GM21619 (cell line): ENCODE results near the gene KNSTRN.

Source experiments
- ATAC-seq: cut with Tn5 transposase; IDR thresholded peaks from one replicate; pipeline ENCODE4 v1.9.1; 2021; ENCODE audit not compliant: unreplicated experiment

Gene KNSTRN

DNA sequence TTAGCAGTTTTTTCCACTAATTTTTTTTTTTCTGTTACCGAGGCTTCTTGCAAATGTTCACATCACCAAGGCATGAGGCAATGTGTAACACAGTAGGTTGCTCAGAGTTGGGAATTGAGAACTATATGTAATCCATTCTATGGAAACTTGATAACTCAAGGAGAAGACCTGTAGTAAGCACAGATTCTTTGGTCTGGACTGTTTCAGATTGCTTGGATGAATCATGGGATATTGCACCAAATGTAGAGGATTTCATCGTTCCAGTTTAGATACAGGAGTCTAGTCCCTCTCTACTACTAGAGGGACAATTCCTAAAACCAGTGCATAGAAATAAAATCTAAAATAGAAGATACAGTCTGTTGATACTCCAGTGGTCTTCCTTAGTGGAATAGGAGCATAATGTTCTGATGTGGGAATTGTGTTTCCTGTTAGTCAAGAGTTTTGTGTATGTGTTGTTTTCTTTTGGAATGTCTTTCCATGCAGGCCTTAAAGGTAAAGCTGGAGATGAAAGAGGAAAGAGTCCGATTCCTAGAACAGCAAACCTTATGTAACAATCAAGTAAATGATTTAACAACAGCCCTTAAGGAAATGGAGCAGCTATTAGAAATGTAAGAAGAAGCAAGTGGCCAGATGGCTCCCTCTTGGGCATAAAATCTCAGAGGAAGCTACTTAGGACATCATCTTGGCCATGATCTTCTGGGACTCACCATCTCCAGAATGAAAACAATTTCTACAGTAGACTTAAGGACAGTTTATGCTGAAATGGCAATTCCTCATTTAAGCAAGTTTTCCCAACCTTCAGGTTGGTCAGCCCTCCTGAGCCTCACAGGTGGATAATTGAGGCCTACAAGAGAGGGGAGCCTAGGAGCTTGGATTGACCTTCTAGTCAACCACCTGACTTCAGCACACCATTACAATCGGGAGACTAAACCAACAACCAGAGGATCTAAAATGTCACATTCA is 10.7 kb downstream of the KNSTRN start:
- no peak for ATAC-seq

DNA sequence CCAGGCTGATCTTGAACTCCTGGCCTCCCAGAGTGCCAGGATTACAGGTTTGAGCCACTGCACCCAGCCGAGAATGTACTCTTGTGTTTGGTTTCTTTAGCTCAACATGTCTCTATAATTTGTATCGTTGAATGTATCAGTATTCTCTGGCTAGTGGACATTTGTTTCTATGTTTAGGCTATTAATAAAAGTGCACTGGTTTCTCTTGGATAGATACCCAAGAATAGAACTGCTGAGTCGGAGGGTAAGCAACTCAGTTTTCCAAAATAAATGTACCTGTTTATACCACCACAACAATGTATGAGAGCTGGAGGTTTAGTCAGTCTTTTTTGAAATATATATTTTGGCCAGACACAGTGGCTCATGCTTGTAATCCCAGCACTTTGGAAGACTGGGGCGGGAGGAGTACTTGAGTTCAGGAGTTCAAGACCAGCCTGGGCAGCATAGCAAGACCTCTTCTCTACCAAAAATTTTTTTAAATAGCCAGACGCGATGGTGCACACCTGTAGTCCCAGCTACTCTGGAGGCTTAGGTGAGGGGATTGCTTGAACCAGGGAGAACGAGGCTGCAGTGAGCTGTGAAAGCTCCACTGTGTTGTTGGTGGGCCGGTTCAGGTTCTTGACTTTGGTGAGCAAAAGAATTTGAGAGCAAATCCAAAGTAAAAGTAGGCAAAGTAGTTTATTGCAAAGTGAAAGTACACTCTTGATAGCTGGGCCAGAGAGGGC is 15.3 kb downstream of the KNSTRN start:
- ATAC-seq, result no peak

DNA sequence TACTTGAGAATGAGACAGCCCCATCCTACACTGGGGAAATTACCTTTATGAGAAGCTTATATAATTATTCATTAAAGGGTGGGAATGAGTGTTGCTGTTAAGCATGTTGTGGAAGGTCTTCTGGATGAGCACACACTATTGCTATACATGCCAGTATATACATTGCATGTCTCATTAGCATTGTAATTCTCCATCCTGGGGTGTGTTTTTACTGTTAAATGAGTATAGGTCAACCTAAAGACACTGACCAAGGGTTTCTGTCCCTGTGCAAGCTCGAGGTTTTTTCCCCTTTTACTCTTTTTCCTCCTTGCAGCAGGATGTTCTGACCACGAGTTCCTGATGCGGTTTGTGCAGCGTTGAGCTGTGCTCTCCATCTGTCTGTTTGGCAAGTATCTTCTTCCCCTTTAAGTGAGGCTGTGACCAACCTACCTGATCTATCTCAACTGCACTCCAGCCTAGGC is 15.9 kb downstream of the KNSTRN start:
- ATAC-seq, result peak; percentile 80

DNA sequence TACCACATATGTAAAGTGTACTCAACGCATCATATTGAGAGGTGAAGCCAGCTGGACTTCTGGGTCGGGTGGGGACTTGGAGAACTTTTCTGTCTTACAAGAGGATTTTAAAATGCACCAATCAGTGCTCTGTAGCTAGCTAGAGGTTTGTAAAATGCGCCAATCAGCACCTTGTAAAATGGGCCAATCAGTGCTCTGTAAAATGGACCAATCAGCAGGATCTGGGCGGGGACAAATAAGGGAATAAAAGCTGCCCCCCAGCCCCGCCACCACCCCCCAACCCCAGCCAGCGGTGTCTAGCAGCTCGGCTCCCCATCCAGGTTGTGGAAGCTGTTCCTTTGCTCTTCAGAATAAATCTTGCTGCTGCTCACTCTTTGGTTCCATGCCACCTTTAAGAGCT is 16.8 kb downstream of the KNSTRN start:
- ATAC-seq, result no peak

DNA sequence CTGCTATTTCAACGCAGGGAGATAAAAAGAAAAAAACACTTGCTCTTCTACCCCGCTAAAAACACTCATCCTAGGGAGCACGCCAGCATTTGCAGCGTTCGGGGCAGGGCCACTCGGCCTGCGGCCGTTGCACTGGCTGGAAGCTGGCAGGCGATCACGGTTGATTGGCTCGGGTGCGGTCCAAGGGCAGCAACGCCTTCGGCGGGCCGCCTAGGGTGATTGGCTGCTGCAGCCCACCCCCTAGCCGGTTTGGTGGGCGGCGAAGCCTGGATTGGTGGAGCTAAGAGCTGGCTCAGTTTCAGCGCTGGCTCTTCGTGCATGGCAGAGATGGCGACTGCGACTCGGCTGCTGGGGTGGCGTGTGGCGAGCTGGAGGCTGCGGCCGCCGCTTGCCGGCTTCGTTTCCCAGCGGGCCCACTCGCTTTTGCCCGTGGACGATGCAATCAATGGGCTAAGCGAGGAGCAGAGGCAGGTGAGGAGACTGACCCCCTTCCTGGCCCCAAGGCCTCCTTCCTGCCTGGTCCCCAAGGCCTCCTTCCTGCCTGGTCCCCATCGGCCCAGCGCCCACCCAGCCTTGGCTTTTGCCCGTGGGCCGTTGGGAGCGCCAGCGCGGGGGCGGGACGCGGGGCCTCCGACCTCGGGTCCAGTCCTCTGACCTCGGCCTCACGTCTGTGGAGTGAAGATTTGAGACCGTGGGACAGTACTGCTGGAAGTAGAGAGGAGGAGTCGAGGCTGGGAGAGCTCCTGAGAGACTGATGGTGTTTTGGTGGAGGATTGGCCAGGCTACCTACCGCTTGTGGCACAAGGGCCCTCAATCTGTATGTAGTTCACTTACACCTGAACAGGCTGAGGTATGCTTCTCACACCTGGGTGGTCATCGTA is 23.2 kb downstream of the KNSTRN start, which contains the start of gene IVD:
IVD (plus strand) TSS at position 295 of the 881 bp plus-strand sequence; CDS start at position 328, 33 bp downstream.
- peak; percentile 87 for ATAC-seq

DNA sequence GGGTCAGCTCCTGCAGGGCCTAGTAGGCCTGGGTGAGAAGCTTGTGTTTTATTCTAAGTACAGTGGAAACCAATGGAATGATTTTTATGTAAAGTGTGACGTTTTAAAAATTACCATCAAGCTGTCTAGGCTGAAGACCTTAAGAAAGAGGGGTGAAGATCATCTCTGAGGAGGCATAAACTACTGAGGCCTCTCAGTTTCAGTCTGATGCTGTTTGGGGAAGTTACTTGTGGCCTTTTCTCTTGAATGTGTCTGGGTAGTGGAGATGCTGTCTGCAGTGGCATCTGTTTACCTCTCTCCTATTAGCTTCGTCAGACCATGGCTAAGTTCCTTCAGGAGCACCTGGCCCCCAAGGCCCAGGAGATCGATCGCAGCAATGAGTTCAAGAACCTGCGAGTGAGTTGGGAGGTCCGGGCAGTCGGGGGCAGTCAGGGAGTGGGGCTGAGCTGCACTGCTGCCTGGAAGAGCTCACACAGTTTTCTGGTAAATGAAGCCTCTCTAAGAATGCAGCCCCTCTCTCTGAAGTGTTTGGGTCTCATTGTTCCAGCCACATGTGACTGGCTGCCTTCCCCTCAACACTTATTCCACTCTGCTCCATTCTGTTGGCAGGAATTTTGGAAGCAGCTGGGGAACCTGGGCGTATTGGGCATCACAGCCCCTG is 24.9 kb downstream of the KNSTRN start:
- peak; percentile 45 for ATAC-seq

DNA sequence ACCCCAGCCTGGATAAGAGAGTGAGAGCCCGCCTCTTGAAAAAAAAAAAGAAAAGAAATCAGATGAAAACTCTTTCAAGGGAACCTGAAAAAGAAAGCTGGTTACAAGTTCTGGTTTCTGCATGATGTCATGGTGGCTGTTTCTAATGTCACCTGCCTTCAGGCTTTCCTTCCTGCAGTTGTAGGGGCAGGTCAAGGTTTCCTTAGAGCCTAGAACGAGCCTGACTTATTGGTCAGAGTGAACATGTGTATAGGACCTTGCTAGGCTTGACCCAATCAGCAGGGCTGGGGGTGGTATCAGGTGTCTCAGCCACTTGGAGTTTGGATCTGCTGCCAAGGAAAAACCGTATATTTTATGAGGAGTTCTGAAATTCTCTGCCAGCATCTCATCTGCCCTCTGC is 26.8 kb downstream of the KNSTRN start:
- no peak for ATAC-seq

DNA sequence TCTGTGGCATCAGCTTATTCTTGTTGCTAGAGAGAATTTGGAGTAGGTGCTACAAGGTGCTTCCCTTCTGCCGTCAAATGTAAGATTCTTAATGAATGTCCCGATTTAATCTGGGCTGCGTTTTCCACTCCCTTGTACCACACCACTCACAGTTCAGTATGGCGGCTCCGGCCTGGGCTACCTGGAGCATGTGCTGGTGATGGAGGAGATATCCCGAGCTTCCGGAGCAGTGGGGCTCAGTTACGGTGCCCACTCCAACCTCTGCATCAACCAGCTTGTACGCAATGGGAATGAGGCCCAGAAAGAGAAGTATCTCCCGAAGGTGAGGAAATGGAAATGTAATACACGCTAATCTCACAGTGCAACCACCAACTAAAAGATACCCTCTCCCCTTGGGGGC is 28.0 kb downstream of the KNSTRN start:
- no peak for ATAC-seq

DNA sequence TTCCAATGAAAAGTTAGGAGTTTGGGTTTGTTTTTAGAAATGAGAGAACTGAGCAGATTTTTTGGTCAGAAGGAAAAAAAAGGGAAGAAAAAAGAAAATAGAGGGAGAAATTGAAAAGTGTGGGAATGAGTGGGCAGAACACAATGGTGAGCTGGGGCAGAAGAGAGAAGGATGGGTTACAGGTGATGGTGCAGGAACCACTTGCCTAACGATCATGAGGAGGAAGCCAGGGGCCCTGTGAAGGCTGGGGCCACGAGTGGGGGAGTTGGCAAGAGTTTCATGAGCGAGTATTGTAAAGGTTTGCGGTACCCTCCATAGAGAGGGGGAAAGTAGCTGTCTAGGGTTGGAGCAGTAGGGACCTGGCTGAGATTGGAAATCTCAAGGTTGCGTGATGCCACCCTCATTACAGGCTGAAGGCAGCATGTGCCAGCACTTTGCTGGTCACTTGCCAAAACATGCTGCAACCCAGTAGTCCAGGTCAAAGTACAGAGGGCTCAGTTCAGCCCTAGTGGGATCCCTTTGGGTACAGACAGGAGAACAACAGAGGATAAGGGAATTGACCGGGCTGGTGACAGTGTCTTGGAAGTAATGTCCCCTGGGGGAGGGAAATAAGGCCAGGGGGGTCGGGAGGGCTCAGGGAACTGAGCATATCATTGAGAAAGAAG is 29.7 kb downstream of the KNSTRN start:
- no peak for ATAC-seq

DNA sequence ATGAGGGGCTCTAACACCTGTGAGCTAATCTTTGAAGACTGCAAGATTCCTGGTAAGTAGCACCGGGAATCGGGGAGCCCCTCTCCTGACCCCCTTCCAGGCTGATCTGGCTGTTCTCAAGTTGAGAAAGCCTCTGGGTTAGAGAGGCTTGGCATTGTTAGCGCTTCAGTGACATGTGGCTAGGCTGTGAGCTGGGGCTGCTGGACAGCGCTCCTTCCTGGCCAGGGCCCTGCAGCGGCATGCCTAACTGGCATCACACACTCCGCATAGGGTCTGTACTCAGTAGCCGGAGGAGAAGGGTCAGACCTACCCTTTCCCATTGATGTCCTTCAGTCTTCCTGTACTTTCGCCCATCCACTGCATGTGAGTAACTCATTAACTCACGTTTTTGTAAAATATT is 30.5 kb downstream of the KNSTRN start:
- no peak for ATAC-seq

DNA sequence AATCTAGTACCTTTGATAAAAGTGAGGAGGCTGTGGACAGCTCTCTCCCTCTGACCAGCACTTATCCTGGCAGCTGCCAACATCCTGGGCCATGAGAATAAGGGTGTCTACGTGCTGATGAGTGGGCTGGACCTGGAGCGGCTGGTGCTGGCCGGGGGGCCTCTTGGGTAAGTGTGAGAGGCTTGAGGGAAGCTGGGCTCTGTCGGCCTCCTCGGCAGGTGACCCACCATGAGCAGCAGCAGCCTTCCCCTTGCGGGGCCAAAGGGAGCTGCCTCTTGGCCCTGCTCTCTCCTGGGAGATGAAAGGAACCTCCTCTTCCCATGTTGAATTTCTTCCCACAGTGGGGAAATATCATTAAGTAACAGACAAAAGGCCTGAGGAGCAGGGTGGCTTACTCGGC is 32.3 kb downstream of the KNSTRN start:
- ATAC-seq, result no peak

DNA sequence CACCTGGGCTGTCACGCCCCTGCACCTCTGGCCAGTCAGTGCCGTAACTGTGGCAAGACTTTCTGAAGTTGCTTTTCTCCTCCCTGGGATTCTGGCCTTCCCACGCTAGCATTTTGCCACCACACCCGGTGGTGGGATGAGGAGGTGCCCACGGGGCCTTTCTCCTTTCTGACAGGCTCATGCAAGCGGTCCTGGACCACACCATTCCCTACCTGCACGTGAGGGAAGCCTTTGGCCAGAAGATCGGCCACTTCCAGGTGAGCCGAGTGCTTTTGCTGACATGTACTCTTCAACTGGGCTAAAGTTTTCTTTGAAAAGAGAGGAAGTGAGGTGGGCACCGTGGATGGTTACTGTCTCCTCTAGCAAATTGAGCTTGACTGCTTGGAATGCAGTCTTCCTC is 32.7 kb downstream of the KNSTRN start:
- ATAC-seq, result no peak

DNA sequence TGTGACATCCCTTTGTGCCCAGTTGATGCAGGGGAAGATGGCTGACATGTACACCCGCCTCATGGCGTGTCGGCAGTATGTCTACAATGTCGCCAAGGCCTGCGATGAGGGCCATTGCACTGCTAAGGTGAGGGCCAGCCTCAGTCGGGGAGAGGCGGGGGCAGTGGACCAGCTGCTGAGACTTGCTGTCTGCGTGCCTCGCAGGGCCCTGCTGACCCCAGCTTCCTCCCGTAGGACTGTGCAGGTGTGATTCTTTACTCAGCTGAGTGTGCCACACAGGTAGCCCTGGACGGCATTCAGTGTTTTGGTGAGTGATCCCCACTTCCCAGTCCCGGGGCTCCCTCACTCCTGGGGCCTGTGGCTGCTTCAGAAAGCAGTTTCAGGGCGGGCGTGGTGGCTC is 33.5 kb downstream of the KNSTRN start:
- no peak for ATAC-seq

DNA sequence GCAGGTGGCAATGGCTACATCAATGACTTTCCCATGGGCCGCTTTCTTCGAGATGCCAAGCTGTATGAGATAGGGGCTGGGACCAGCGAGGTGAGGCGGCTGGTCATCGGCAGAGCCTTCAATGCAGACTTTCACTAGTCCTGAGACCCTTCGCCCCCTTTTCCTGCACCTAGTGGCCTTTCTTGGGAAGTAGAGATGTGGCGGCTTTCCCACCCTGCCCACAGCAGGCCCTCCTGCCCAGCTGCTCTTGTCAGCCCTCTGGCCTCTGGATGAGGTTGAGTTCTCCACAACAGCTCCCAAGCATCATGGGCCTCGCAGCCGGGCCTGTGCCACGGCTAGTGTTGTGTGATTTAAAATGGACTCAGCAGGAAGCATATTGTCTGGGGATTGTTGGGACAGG is 35.6 kb downstream of the KNSTRN start:
- ATAC-seq, result no peak

DNA sequence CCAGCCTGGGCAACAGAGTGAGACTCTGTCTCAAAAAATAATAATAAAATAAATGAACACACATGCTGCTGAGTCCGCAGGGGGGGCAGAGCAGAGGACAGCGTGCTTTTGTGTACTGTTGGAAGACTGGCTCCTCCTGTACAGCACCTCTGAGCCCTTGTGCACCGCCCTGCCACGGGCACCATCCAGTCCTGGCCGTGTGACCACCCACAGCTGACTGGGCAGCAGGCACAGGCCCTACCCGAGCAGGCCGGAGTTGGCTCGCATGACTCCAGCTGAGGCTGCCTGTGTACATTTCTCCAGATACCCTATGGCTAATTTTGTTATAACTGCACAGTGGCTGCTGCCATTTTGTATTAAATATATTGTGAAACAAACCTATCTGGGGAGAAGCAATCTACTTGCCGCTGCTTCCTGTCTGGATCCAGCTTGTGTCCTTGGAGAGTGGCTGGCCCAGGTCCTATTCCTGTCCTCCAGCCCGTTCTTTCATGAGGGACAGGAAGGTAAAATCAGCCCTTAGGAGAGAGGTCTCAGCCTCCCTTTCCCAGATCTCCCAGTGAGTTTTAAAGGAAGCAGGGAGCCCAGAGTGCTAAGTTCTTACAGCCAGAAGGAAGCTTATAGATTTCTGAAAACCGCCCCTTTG is 37.7 kb downstream of the KNSTRN start:
- ATAC-seq, result no peak

DNA sequence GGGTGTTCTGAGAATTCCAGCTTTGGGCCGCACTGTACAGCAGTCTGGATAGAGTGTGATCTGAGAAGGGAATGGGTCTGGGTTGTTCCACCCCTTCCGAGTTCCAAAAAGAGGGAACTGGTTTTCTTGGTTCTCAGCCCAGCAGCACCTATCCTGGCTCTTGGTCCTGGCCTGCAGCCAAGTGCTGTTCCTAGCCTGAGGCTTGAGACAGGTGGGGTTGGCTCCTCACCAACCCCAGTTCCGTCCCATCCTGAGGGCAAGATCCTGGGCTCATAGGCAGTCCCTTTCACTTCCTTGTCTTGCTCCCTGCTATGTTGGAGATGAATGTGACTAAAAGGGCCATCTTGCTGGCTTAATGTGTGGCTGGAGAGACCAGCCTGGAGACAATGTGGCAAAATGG is 38.3 kb downstream of the KNSTRN start:
- ATAC-seq, result no peak

DNA sequence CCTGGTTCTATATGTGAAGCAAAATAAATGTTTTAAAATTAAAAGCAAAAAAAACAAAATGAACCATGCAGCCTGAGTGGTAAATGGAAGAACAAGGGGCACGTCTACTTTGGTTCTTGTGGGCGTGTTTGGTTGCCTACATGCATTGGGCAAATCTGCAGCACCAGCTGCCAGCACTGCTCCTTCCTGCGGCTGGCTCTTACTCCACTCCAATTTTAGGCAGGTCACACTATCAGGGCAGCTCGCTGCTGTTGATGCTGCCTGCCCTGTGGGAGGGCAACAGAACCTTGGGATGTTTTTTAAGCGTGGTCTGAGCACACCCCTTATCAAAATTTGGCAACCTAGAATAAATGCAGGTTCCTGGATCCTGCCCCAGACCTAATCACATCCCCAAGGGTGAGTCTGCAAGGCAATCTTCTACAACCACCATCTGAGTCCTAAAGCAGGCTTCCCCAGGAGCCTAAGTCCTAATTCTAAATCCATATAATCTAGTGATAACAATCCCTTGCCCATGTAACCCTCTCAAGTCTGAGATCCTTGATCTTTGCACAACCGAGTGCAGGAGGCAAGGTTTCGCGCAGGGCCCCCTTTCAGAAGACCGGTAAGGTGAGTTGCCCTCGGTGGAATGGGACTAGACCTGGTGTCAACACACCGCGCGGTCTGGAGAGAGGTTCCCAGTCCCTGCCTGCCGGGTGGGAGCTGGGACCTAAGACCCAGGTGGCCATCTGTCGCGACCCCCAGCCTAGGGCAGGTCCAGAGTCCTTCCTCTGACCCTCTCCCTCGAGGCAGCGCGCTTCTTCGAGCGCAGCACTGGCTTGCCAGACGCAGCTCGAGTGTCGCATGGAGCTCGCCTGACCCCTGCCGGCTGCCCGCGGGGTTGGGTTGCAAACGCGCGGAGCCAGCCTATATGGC is 39.0 kb downstream of the KNSTRN start:
- ATAC-seq, result no peak

DNA sequence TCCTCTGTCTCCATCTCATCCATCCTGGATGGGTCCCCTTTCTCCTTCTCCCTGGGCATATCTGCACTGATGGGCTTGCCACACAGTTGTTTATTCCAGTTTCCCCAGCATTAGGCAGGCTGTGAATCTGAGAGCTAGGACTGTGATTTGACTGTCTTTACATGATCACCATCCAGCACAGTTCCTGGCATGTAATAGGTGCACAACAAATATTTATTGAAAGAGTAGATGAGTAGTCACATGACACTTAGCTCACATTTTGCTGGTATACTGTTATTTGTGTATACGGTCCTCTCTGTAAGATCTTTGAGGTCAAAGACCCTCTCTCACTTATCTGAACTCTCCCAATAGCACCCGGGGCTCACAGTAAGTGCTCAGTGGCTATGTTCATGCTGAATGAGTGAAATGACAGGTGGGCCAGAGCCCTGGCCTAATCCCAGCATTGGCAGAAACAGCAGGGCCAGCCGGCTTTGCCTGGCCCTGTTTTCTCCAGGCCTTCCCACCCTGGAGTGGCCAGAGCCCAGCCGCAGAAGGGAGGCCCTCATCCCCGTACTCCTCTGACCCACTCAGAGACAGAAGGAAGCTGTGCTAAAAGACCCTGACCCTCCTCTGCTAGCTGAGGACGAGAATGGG is 42.1 kb downstream of the KNSTRN start:
- no peak for ATAC-seq
